GM23338 (cell line): ENCODE data around the gene PTPRQ. TPM values are rescaled to one million over a fixed set of nuclear protein-coding genes. Genes with fewer than 3 reads are reported as not detected.

Experiments
- ATAC-seq: fragments of 200-7000 bp; cut with Tn5 transposase; 3 replicates; pipeline ENCODE4 v1.9.1; 2020
- DNase-seq: peaks from one replicate; pipeline ENCODE4 v3.0.0-alpha.2; 2015; ENCODE audit warnings: low spot score
- H2AFZ ChIP-seq: fragments of 200-600 bp; sonication (generic); 2 replicates; pipeline ENCODE4 v1.8.0; 2016; ENCODE audit warnings: antibody characterized with exemption, mild to moderate bottlenecking, moderate library complexity
- H3F3A ChIP-seq: fragments of 200-600 bp; sonication (generic); replicated peaks from 2 replicates; pipeline ENCODE4 v1.8.0; 2017; ENCODE audit warnings: antibody characterized with exemption, mixed run types, low read depth
- H3K27ac ChIP-seq: fragments of 200-600 bp; sonication (generic); 2 replicates; pipeline ENCODE4 v1.6.1; 2016; ENCODE audit warnings: low read depth
- H3K27me3 ChIP-seq: fragments of 200-600 bp; sonication (generic); 2 replicates; pipeline ENCODE4 v1.8.0; 2016; ENCODE audit warnings: mild to moderate bottlenecking, mixed run types, moderate library complexity; ENCODE audit not compliant: insufficient read depth
- H3K36me3 ChIP-seq: fragments of 200-600 bp; sonication (generic); 2 replicates; pipeline ENCODE4 v1.8.0; 2016; ENCODE audit warnings: mild to moderate bottlenecking; ENCODE audit not compliant: insufficient read depth
- H3K4me1 ChIP-seq: fragments of 200-600 bp; sonication (generic); 2 replicates; pipeline ENCODE4 v1.8.0; 2016; ENCODE audit warnings: mild to moderate bottlenecking, moderate library complexity; ENCODE audit not compliant: insufficient read depth
- H3K4me2 ChIP-seq: fragments of 200-600 bp; sonication (generic); 2 replicates; pipeline ENCODE4 v1.7.1; 2017; ENCODE audit warnings: mixed run types
- H3K4me3 ChIP-seq: fragments of 200-600 bp; sonication (generic); 2 replicates; pipeline ENCODE4 v1.6.1; 2016; ENCODE audit warnings: mixed run types
- H3K79me2 ChIP-seq: fragments of 200-600 bp; sonication (generic); replicated peaks from 2 replicates; pipeline ENCODE4 v1.8.0; 2017; ENCODE audit warnings: mild to moderate bottlenecking; ENCODE audit not compliant: insufficient read depth
- H3K9me2 ChIP-seq: fragments of 200-600 bp; sonication (generic); 2 replicates; pipeline ENCODE4 v1.8.0; 2017; ENCODE audit not compliant: insufficient read depth
- H4K20me1 ChIP-seq: fragments of 200-600 bp; sonication (generic); replicated peaks from 2 replicates; pipeline ENCODE4 v1.8.0; 2017; ENCODE audit warnings: mild to moderate bottlenecking; ENCODE audit not compliant: insufficient read depth
- H3K27ac Mint-ChIP-seq: 2 replicates; pipeline ENCODE4 v1.8.0; 2020; ENCODE audit warnings: inconsistent platforms, mild to moderate bottlenecking, moderate library complexity, mixed read lengths
- H3K27me3 Mint-ChIP-seq: 3 replicates; pipeline ENCODE4 v1.8.0; 2022; ENCODE audit warnings: low read depth, mild to moderate bottlenecking, moderate library complexity, mixed read lengths, inconsistent platforms; ENCODE audit not compliant: insufficient read depth, poor library complexity
- H3K36me3 Mint-ChIP-seq: 3 replicates; pipeline ENCODE4 v1.8.0; 2021; ENCODE audit warnings: low read depth, mild to moderate bottlenecking, inconsistent platforms, moderate library complexity, mixed read lengths
- H3K4me1 Mint-ChIP-seq: 3 replicates; pipeline ENCODE4 v1.8.0; 2020; ENCODE audit warnings: mild to moderate bottlenecking, inconsistent platforms, mixed read lengths
- H3K4me3 Mint-ChIP-seq: 3 replicates; pipeline ENCODE4 v1.8.0; 2021; ENCODE audit warnings: moderate library complexity, mild to moderate bottlenecking, inconsistent platforms, mixed read lengths
- H3K9me3 Mint-ChIP-seq: 3 replicates; pipeline ENCODE4 v1.8.0; 2020; ENCODE audit warnings: moderate library complexity, mild to moderate bottlenecking, inconsistent platforms, mixed read lengths
- CREB1 ChIP-seq: fragments of 250-450 bp; sonication (Bioruptor Pico); IDR thresholded peaks from 2 replicates; pipeline ENCODE4 v1.5.0; 2020; ENCODE audit warnings: low read depth, mild to moderate bottlenecking, moderate library complexity
- CTCF ChIP-seq, 2 experiments: fragments of 200-600 bp in 1 of 2; sonication (generic) in 1 of 2; conservative IDR thresholded peaks; 2 replicates each; pipeline versions ENCODE4 v1.5.1 to v1.6.1; 2016 to 2017; ENCODE audit warnings: antibody characterized with exemption in 2 of 2, low read depth in 2 of 2, mild to moderate bottlenecking in 2 of 2, moderate library complexity in 1 of 2
- ETS1 ChIP-seq: IDR thresholded peaks from 2 replicates; pipeline ENCODE4 v1.6.1; 2016; ENCODE audit warnings: antibody characterized with exemption
- EZH2 ChIP-seq: fragments of 200-600 bp; sonication (generic); IDR thresholded peaks from one replicate; pipeline ENCODE4 v1.8.0; 2017; ENCODE audit warnings: antibody characterized with exemption, mild to moderate bottlenecking, low read depth; ENCODE audit not compliant: unreplicated experiment
- EZH2phosphoT487 ChIP-seq: fragments of 200-600 bp; sonication (generic); IDR thresholded peaks from one replicate; pipeline ENCODE4 v1.8.1; 2018; ENCODE audit warnings: antibody characterized with exemption; ENCODE audit not compliant: unreplicated experiment
- JUNB ChIP-seq: IDR thresholded peaks from one replicate; pipeline ENCODE4 v1.6.1; 2016; ENCODE audit warnings: antibody characterized with exemption; ENCODE audit not compliant: unreplicated experiment
- NANOG ChIP-seq: IDR thresholded peaks from 2 replicates; pipeline ENCODE4 v1.6.1; 2016; ENCODE audit warnings: antibody characterized with exemption, borderline replicate concordance
- POLR2AphosphoS5 ChIP-seq: IDR thresholded peaks from 2 replicates; pipeline ENCODE4 v1.6.1; 2016; ENCODE audit warnings: antibody characterized with exemption, low read depth
- REST ChIP-seq: IDR thresholded peaks from one replicate; pipeline ENCODE4 v1.6.1; 2018; ENCODE audit warnings: antibody characterized with exemption; ENCODE audit not compliant: unreplicated experiment
- STAT1 ChIP-seq: IDR thresholded peaks from one replicate; pipeline ENCODE4 v1.6.1; 2016; ENCODE audit warnings: antibody characterized with exemption; ENCODE audit not compliant: unreplicated experiment
- ZNF331 ChIP-seq: fragments of 250-450 bp; sonication (Bioruptor Pico); IDR thresholded peaks from 2 replicates; pipeline ENCODE4 v1.5.0; 2020; ENCODE audit warnings: low read depth, mild to moderate bottlenecking, moderate library complexity
- ZNF462 ChIP-seq: fragments of 250-450 bp; sonication (Bioruptor Pico); IDR thresholded peaks from 2 replicates; pipeline ENCODE4 v1.5.0; 2020; ENCODE audit warnings: mild to moderate bottlenecking, moderate library complexity
- polyA plus RNA-seq: library from polyadenylated mRNA; unstranded; fragments of >200 nt; fragmentation: Nextera tagmentation; extraction: Ambion mirVana; gene quantifications from 2 replicates; pipeline ENCODE4 v1.2.1, GENCODE V29; 2016
- total RNA-seq: library from RNA; depleted of rRNA; stranded (reverse); fragments of >200 nt; shearing (Covaris generic); gene quantifications from 2 replicates; pipeline ENCODE4 v1.2.3, GENCODE V29; 2014

Gene PTPRQ
- total and polyA plus RNA-seq, 2 experiments from 2014 or later, result not detected

- TF ChIP-seq ETS1, result no peak
- no peak for TF ChIP-seq NANOG
- no peak for TF ChIP-seq JUNB
- no peak for TF ChIP-seq STAT1
- TF ChIP-seq REST, result no peak
- no peak for TF ChIP-seq CREB1 (CRISPR knock-in tag)
- TF ChIP-seq EZH2, result no peak
- no peak for TF ChIP-seq EZH2phosphoT487
- no peak for TF ChIP-seq ZNF331 (CRISPR knock-in tag)
- TF ChIP-seq CTCF (conservative IDR thresholded peaks at IDR 0.05; ENCODE audit: low read depth in 2 of 2), result no peak
- no peak for TF ChIP-seq POLR2AphosphoS5
Measured at GRCh38 chr12:80679346-80680131, 235.5 kb downstream of the PTPRQ start (continued).

GRCh38 chr12:80681287-80681686 lies 237.3 kb downstream of the PTPRQ start:
- DNase-seq (no peak), ATAC-seq (no peak)
- Histone ChIP-seq H4K20me1 (no peaks in the 10 kb centered on the region), H3K79me2 (no peaks in the 10 kb centered on the region), H3K4me1 (peaks cover 14% of the 10 kb centered on the region; the same call in 1 of the 2 replicates), H3K4me3 (no peak overlapping the region), H3K27me3 (no peaks in the 10 kb centered on the region), H3K36me3 (no peaks in the 10 kb centered on the region), H3K4me2 (no peak overlapping the region), H3K9me2 (no peaks in the 10 kb centered on the region), H3K27ac (no peak overlapping the region), H3F3A (no peaks in the 10 kb centered on the region), H2AFZ (no peak overlapping the region)
- H3K4me3 Mint-ChIP-seq, result no peak overlapping the region
- no peaks in the 10 kb centered on the region for H3K27me3 Mint-ChIP-seq
- peaks cover 24% of the 10 kb centered on the region for H3K4me1 Mint-ChIP-seq
- TF ChIP-seq EZH2phosphoT487 (no peak), NANOG (no peak), STAT1 (no peak), JUNB (no peak), ZNF462 (no peak)
- no peaks in the 10 kb centered on the region for H3K36me3 Mint-ChIP-seq
- H3K27ac Mint-ChIP-seq, result no peak overlapping the region
- H3K9me3 Mint-ChIP-seq, result no peaks in the 10 kb centered on the region
